ENCODE results near the gene SREBF2. TPM values are rescaled to one million over a fixed set of nuclear protein-coding genes. Genes with fewer than 3 reads are reported as not detected.

SREBF2 gene
- total RNA-seq, 1 donor from 2014 or later, result 119 TPM

- Mint-ChIP-seq H3K4me1 (ENCODE audit: unreplicated experiment) (peaks cover 17% of the 10 kb centered on the region), H3K36me3 (ENCODE audit: unreplicated experiment) (no peaks in the 10 kb centered on the region), H3K9me3 (ENCODE audit: unreplicated experiment) (no peaks in the 10 kb centered on the region), H3K27me3 (ENCODE audit: unreplicated experiment) (no peaks in the 10 kb centered on the region), H3K4me3 (ENCODE audit: unreplicated experiment) (no peak overlapping the region), H3K27ac (ENCODE audit: unreplicated experiment) (peak overlapping the region; percentile 89)
- DNase-seq (ENCODE audit: extremely low spot score, unreplicated experiment), result peak; percentile 95
- TF ChIP-seq, protein P1, sequence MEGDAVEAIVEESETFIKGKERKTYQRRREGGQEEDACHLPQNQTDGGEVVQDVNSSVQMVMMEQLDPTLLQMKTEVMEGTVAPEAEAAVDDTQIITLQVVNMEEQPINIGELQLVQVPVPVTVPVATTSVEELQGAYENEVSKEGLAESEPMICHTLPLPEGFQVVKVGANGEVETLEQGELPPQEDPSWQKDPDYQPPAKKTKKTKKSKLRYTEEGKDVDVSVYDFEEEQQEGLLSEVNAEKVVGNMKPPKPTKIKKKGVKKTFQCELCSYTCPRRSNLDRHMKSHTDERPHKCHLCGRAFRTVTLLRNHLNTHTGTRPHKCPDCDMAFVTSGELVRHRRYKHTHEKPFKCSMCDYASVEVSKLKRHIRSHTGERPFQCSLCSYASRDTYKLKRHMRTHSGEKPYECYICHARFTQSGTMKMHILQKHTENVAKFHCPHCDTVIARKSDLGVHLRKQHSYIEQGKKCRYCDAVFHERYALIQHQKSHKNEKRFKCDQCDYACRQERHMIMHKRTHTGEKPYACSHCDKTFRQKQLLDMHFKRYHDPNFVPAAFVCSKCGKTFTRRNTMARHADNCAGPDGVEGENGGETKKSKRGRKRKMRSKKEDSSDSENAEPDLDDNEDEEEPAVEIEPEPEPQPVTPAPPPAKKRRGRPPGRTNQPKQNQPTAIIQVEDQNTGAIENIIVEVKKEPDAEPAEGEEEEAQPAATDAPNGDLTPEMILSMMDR (IDR thresholded peaks at IDR 0.05), result peak; percentile 93
These were observed 108.2 kb downstream of the SREBF2 start for GRCh38 chr22:41940832-41941765.

DNA sequence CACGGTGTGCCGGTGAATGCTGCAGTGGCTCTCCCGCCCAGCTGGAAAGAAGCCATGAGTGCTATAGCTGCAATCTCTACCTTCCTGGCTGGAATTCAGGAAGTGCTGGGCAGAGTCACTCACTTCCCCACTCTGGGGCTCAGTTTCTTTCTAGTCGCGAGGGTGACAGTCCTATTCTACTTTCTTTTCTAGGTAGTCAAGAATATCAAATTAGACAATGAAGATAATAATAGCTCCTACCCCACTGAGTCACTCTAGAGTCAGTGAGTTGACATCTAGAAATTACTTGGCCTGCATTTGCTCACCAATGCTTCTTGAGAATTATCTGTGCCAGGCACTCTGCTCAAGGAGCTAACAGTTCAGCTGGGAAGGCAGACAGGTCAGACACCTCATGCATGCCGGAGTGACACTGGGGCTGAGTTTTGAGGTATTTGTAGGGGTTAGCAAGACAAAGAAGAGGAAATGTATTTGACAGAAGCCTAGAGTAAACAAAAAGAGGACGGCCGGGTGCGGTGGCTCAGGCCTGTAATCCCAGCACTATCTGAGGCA, 110.8 kb downstream of the SREBF2 start:
- H3K36me3 Mint-ChIP-seq (ENCODE audit: unreplicated experiment), result no peaks in the 10 kb centered on the region
- no peaks in the 10 kb centered on the region for H3K9me3 Mint-ChIP-seq (ENCODE audit: unreplicated experiment)
- no peaks in the 10 kb centered on the region for H3K27me3 Mint-ChIP-seq (ENCODE audit: unreplicated experiment)
- TF ChIP-seq, protein P1 (IDR thresholded peaks at IDR 0.05), result no peak
- H3K4me1 Mint-ChIP-seq (ENCODE audit: unreplicated experiment), result peaks cover 22% of the 10 kb centered on the region
- H3K4me3 Mint-ChIP-seq (ENCODE audit: unreplicated experiment), result no peak overlapping the region
- no peak overlapping the region for H3K27ac Mint-ChIP-seq (ENCODE audit: unreplicated experiment)
- no peak for DNase-seq (ENCODE audit: extremely low spot score, unreplicated experiment)

DNA sequence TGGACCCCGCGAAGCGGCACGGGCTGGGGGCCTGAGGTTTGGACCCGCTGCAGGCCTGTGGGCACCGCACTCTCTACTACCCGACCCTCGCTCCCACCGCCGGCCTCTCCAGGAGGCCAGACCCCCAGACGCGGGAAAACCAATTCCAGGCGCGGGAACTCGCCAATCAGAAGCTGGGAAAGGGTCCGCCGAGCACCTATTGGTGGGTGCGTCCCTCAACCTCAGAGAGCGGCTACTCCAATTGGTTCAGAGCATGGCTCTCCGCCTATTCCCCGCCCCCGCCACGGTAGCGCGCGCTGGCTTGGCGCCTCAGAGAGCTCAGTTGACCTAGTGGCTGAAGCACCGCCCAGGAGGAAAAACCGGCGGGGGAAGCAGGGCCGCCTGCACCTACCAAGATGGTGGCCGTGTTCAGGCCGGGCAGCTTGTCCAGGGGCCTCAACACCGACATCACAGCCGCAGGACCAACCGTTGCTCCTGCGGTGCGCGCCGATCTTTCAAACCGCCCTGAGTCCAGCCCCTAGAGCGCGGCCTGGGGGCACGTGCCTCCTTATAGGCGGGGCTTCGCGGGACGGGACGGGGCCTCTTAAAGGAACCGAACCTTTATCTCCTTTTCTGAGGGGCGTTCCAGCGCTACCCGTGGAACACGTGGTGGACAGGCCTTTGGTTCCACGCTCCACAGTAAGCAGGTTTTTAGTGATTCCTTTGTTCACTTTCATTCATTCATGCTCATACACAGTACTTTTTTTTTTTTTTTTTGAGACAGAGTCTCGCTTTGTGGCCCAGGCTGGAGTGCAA, 113.9 kb downstream of the SREBF2 start, which contains the start of gene CENPM:
CENPM (minus strand) TSS at position 524 of the 795 bp plus-strand sequence; CDS start at position 448, 76 bp downstream.
- Mint-ChIP-seq H3K27me3 (ENCODE audit: unreplicated experiment) (no peaks in the 10 kb centered on the region), H3K9me3 (ENCODE audit: unreplicated experiment) (no peaks in the 10 kb centered on the region), H3K36me3 (ENCODE audit: unreplicated experiment) (no peaks in the 10 kb centered on the region), H3K4me3 (ENCODE audit: unreplicated experiment) (peak within 1 kb of the TSS; percentile 84), H3K27ac (ENCODE audit: unreplicated experiment) (peak within 1 kb of the TSS; percentile 60), H3K4me1 (ENCODE audit: unreplicated experiment) (peaks cover 12% of the 10 kb centered on the region)
- TF ChIP-seq, protein P1 (IDR thresholded peaks at IDR 0.05), result no peak
- peak; percentile 98 for DNase-seq (ENCODE audit: extremely low spot score, unreplicated experiment)

- DNase-seq (ENCODE audit: extremely low spot score, unreplicated experiment), result no peak
- Mint-ChIP-seq H3K4me1 (ENCODE audit: unreplicated experiment) (peaks cover 12% of the 10 kb centered on the region), H3K27me3 (ENCODE audit: unreplicated experiment) (no peaks in the 10 kb centered on the region), H3K36me3 (ENCODE audit: unreplicated experiment) (no peaks in the 10 kb centered on the region), H3K9me3 (ENCODE audit: unreplicated experiment) (no peaks in the 10 kb centered on the region), H3K27ac (ENCODE audit: unreplicated experiment) (peak overlapping the region; percentile 60), H3K4me3 (ENCODE audit: unreplicated experiment) (no peak overlapping the region)
- TF ChIP-seq, protein P1 (IDR thresholded peaks at IDR 0.05), result no peak
These were observed 114.6 kb downstream of the SREBF2 start for GRCh38 chr22:41947424-41948080.
